Keratinocyte (primary cell): Measurements from ENCODE around the gene UPK1B. TPM values are rescaled to one million over a fixed set of nuclear protein-coding genes. Genes with fewer than 3 reads are reported as not detected.
"Not testable (repeated sequence)": the region's sequence is repeated elsewhere in the genome, so short reads cannot be mapped to it uniquely, and the experiment has no call there.

Source experiments
- DNase-seq: peaks from one replicate; pipeline ENCODE4 v3.0.0-alpha.2; 2011; ENCODE audit warnings: low read depth, missing footprints, low spot score
- FAIRE-seq: peaks from 2 replicates; lab custom pipeline; 2011; peaks lifted over from hg19 to GRCh38; lab: Jason Lieb, UNC
- H2AFZ ChIP-seq: 2 replicates; pipeline ENCODE4 v1.6.0; 2012; ENCODE audit warnings: low read length, control low read depth, inconsistent platforms; ENCODE audit not compliant: control insufficient read depth
- H3K27ac ChIP-seq: 2 replicates; pipeline ENCODE4 v1.5.1; 2011; ENCODE audit warnings: low read length; ENCODE audit not compliant: control insufficient read depth, insufficient read depth
- H3K27me3 ChIP-seq: 3 replicates; pipeline ENCODE4 v1.6.0; 2011; ENCODE audit warnings: low read length; ENCODE audit not compliant: control insufficient read depth, insufficient read depth; ENCODE audit errors: extremely low read depth
- H3K36me3 ChIP-seq, 2 experiments: 2 replicates in 1 of 2; 3 replicates in 1 of 2; pipeline ENCODE4 v1.5.1; 2011; ENCODE audit warnings: low read length in 2 of 2, mild to moderate bottlenecking in 1 of 2; ENCODE audit not compliant: control insufficient read depth in 2 of 2, insufficient read depth in 2 of 2; ENCODE audit errors: extremely low read depth in 1 of 2
- H3K4me1 ChIP-seq: 3 replicates; pipeline ENCODE4 v1.5.1; 2011; ENCODE audit warnings: low read length; ENCODE audit not compliant: control insufficient read depth, insufficient read depth; ENCODE audit errors: extremely low read depth
- H3K4me2 ChIP-seq: 3 replicates; pipeline ENCODE4 v1.6.0; 2011; ENCODE audit warnings: low read depth, low read length; ENCODE audit not compliant: control insufficient read depth, insufficient read depth; ENCODE audit errors: extremely low read depth
- H3K4me3 ChIP-seq, 3 experiments: fragments of 200-600 bp in 1 of 3; sonication (generic) in 1 of 3; 2 replicates in 2 of 3; 3 replicates in 1 of 3; pipeline ENCODE4 v1.5.1; 2011 to 2016; ENCODE audit warnings: low read length in 3 of 3, mild to moderate bottlenecking in 3 of 3, control low read depth in 2 of 3, inconsistent platforms in 1 of 3, low read depth in 1 of 3, mixed read lengths in 1 of 3, mixed run types in 1 of 3, moderate library complexity in 1 of 3; ENCODE audit not compliant: control insufficient read depth in 2 of 3, insufficient read depth in 2 of 3; ENCODE audit errors: extremely low read depth in 1 of 3
- H3K79me2 ChIP-seq: 2 replicates; pipeline ENCODE4 v1.6.0; 2012; ENCODE audit warnings: low read length; ENCODE audit not compliant: control insufficient read depth, insufficient read depth
- H3K9ac ChIP-seq: 3 replicates; pipeline ENCODE4 v1.6.0; 2011; ENCODE audit warnings: low read length; ENCODE audit not compliant: control insufficient read depth, insufficient read depth; ENCODE audit errors: extremely low read depth
- H3K9me1 ChIP-seq: 3 replicates; pipeline ENCODE4 v1.6.0; 2011; ENCODE audit warnings: low read length; ENCODE audit not compliant: control insufficient read depth, insufficient read depth; ENCODE audit errors: extremely low read depth
- H3K9me3 ChIP-seq: 2 replicates; pipeline ENCODE4 v1.5.1; 2012; ENCODE audit warnings: low read depth, low read length; ENCODE audit not compliant: control insufficient read depth
- H4K20me1 ChIP-seq: 3 replicates; pipeline ENCODE4 v1.6.0; 2011; ENCODE audit warnings: low read length; ENCODE audit not compliant: control insufficient read depth, insufficient read depth; ENCODE audit errors: extremely low read depth
- CTCF ChIP-seq, 3 experiments: IDR thresholded peaks in 1 of 3; conservative IDR thresholded peaks in 1 of 3; optimal IDR thresholded peaks in 1 of 3; 2 replicates in 2 of 3; 3 replicates in 1 of 3; pipeline versions ENCODE3 to v1.5.1; 2011; ENCODE audit warnings: low read length in 3 of 3, mild to moderate bottlenecking in 3 of 3, moderate library complexity in 2 of 3, control low read depth in 1 of 3, inconsistent platforms in 1 of 3; ENCODE audit not compliant: insufficient read depth in 2 of 3; ENCODE audit errors: extremely low read depth in 1 of 3
- EZH2 ChIP-seq: IDR thresholded peaks from one replicate; pipeline ENCODE4 v1.6.1; 2012; ENCODE audit warnings: inconsistent platforms, mild to moderate bottlenecking, low read length, moderate library complexity
- dilution Hi-C: fragments of 300-500 bp; cut with MboI; formaldehyde crosslinking; loops from one replicate; pipeline ENCODE4 v1.7.0; 2020; ENCODE audit warnings: low sequenced_read_pairs; ENCODE audit not compliant: extremely low pct_ligation_motif_present
- polyA plus RNA-seq, 5 experiments: library from polyadenylated mRNA; depleted of rRNA in 3 of 5; stranded (reverse) in 3 of 5; stranded (forward) in 1 of 5; unstranded in 1 of 5; fragments of >200 nt; gene quantifications; 1 replicate in 1 of 5; 2 replicates in 3 of 5; 3 replicates in 1 of 5; pipeline versions ENCODE4 v1.2.1 to v1.2.3, GENCODE V29; 2011 to 2012; ENCODE audit warnings: missing spikeins in 2 of 5, low read depth in 1 of 5, low replicate concordance in 1 of 5

Gene UPK1B
- polyA plus RNA-seq, 1 donor (not counting 4 experiments of a cell fraction or from before 2014, with no cell fraction given), result 54.6 TPM

GRCh38 chr3:119240101-119240590 lies 66.7 kb downstream of the UPK1B start:
- FAIRE-seq (no peak), DNase-seq (no peak)
- dilution Hi-C loops, result no loop called here
- Histone ChIP-seq H3K27ac (peak overlapping the region; percentile 82), H3K4me2 (peak overlapping the region; percentile 93), H3K4me1 (peaks cover 22% of the 10 kb centered on the region), H4K20me1 (no peaks in the 10 kb centered on the region), H3K27me3 (no peaks in the 10 kb centered on the region), H3K9me1 (no peaks in the 10 kb centered on the region), H3K36me3 (peaks cover 0 to 2% of the 10 kb centered on the region in 2 experiments), H3K79me2 (peaks cover 37% of the 10 kb centered on the region), H3K9me3 (no peaks in the 10 kb centered on the region), H3K9ac (peak overlapping the region; percentile 83), H3K4me3 (peak overlapping the region; percentile 63 to 77 (median 70)), H2AFZ (peak overlapping the region; percentile 49)
- TF ChIP-seq CTCF (optimal IDR thresholded peaks at IDR 0.05 in 1 of 3, IDR thresholded peaks at IDR 0.05 in 1 of 3, conservative IDR thresholded peaks at IDR 0.05 in 1 of 3; ENCODE audit: extremely low read depth in 1 of 3, insufficient read depth in 2 of 3, low read length in 3 of 3) (no peak), EZH2 (no peak)

GRCh38 chr3:119240591-119241434 lies 67.4 kb downstream of the UPK1B start, which contains the start of gene B4GALT4:
Gene B4GALT4, minus strand, starts transcription at chr3:119240878. Its CDS starts 10,779 bp downstream, at chr3:119230099.
- peaks cover 37% of the 10 kb centered on the region for H3K79me2 ChIP-seq
- H3K9me3 ChIP-seq, result no peaks in the 10 kb centered on the region
- no peaks in the 10 kb centered on the region for H3K9me1 ChIP-seq
- peak within 1 kb of the TSS; percentile 66 for H2AFZ ChIP-seq
- H3K4me1 ChIP-seq, result peaks cover 15% of the 10 kb centered on the region
- FAIRE-seq (peak; percentile 73), DNase-seq (peak; percentile 30)
- peak within 1 kb of the TSS; percentile 83 for H3K9ac ChIP-seq
- peak within 1 kb of the TSS; percentile 63 to 77 (median 70) for H3K4me3 ChIP-seq
- H4K20me1 ChIP-seq, result no peaks in the 10 kb centered on the region
- peak within 1 kb of the TSS; percentile 93 for H3K4me2 ChIP-seq
- H3K27ac ChIP-seq, result peak within 1 kb of the TSS; percentile 82
- TF ChIP-seq EZH2 (no peak), CTCF (optimal IDR thresholded peaks at IDR 0.05 in 1 of 3, IDR thresholded peaks at IDR 0.05 in 1 of 3, conservative IDR thresholded peaks at IDR 0.05 in 1 of 3; ENCODE audit: extremely low read depth in 1 of 3, insufficient read depth in 2 of 3, low read length in 3 of 3) (no peak)
- no peaks in the 10 kb centered on the region for H3K27me3 ChIP-seq
- H3K36me3 ChIP-seq, result peaks cover 0 to 2% of the 10 kb centered on the region in 2 experiments
- dilution Hi-C loops, result no loop called here

- H3K9ac ChIP-seq, FAIRE-seq, H3K9me3 ChIP-seq, H3K4me2 ChIP-seq, H3K36me3 ChIP-seq, H3K9me1 ChIP-seq, H3K27ac ChIP-seq, H4K20me1 ChIP-seq, H3K4me3 ChIP-seq, H2AFZ ChIP-seq, dilution Hi-C loops, DNase-seq, H3K27me3 ChIP-seq: not testable (repeated sequence)
- H3K79me2 ChIP-seq, result peaks cover 28% of the 10 kb centered on the region
- peaks cover 15% of the 10 kb centered on the region for H3K4me1 ChIP-seq
Observed at GRCh38 chr3:119242387-119243057, 69.1 kb downstream of the UPK1B start.
